ENCODE data around the gene ELMO1.

ELMO1 gene

DNA sequence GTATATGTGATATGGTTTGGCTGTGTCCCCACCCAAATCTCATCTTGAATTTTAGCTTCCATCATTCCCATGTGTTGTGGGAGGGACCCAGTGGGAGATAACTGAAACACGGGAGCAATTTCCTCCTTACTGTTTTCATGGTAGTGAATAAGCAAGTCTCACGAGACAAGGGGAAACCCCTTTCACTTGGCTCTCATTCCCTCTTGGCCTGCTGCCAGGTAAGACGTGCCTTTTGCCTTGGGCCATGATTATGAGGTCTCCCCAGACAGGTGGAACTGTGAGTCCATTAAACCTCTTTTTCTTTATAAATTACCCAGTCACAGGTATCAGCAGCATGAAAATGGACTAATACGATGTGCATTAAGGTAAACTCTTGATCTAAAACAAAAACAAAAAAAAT lies 367.2 kb downstream of the ELMO1 start:
- peak; percentile 22 for DNase-seq

DNA sequence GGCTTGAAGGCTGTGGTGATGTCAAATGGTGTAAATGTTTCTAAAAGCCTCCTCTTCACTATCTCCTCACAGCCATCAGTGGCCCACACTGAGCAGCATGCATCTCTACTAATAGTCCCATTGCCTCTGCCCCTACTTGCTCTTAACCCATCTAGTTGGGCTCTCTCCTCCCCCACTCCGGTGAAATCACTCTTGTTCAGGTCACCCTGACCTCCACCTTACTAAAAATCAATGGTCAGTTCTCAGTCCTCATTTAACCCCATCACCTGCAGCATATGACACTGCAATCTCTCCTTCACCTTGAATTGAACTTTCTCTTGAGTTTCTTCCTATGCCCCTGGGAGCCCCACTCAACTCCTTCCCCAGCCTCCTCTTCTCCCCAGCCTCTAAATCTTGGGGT lies 369.2 kb downstream of the ELMO1 start:
- no peak for DNase-seq

DNA sequence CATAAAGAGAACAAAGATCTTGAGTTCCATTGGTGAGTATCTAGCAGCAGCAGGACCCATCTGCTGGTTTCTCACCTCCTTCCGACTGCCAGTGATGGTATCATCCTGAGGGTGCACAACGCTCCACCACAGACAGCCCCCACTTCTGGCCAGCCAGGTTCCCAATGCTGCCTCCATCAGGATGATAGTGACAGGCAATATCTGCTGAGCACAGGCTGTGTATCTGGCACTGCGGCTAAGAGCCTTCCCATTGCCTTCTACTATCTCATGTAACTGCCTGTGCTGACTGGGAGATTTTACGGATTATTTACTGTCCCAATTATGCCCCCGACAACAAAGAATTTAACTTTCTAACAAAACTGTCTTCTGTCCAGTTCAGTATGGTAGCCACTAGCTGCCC lies 372.0 kb downstream of the ELMO1 start:
- no peak for DNase-seq

DNA sequence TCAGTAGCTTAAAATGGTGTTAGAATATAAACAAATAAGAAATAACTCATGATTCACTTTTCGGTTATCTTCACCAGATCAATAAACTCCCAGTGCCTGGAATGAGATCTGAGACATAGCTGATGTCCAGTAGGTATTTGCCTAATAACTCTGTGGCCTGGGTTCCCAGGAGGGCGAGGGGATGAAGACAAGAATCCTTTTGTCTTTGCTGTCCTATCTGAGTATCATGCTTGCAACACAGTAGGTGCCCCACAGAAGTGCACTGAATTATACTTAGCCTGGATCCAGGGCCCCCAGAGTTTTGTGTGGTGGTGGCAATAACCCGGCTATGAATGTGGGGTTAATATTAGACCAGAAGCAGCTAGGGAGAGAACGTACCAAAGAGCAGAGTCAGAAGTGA lies 374.3 kb downstream of the ELMO1 start:
- no peak for DNase-seq

DNA sequence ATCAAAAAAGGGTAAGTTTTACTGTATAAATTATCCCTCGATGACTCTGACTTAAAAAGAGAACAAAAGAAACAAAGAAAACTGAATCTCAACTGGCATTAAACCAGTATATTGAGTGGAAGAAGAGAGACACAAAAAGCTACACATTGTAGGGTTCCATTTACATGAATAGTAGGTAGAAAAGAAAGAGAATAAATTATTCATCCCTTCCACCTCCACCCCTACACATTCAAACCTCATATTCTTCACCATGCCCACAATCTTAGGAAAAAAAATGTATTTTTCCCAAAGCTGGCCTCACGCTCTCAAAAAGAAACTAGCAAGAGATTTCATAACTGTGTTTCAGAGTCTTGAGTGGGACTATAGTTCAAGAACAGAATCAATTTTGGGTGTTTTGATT lies 377.5 kb downstream of the ELMO1 start:
- no peak for DNase-seq

DNA sequence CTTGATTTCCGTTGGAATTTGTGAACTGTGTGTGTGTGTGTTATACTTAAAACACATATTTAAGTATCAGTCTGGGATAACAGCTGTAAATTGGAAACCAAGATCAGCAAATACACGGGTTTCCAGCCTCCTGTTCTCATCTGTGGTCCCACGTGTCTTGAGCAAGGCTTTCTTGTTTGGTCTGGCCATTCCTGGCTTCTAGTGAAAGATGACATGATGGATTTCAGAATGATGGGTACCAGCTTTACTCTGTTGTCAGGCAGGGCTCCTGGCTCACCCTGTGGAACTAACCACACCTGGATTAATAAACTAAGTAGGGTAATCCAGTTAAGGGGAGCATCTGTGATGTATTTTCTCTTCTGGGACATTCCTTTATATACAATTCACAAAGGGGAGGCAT lies 378.2 kb downstream of the ELMO1 start:
- no peak for DNase-seq

DNA sequence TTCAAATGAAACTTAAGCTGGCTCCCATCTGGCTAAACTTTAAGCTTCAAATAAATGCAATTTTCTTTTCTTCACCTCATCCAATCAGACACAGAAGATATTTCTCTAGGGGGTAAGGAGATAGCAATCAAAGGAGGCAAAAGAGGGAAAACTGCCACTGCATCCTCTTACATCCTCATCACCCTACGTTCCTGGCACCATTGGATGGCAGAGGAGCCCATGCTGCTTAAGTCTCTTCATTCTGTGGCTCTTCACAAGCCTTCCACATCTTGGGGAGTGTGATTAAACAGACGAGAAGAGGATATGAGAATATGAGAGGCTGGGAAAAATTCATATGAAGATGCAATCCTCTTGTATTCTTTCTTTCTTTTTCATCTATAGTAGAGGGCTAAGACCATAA lies 378.6 kb downstream of the ELMO1 start:
- DNase-seq = no peak

DNA sequence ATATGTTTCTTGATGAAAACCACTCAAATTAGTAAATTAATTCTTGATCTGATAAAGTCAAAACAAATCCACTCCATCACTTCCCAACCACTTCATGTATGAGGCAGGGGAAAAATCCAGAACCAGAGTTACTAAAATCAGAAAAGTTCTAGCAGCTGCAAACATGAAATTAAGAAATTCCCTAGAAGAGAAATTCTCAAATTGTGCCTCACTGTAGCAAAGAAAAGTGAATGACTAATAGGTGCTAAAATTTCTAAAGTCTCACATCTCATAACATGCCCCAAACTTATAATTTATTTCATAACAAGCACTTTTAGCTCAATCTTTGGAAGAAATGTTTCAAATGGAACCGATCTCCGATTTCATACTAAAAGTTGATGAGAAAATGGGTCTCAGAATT lies 379.3 kb downstream of the ELMO1 start:
- no peak for DNase-seq

DNA sequence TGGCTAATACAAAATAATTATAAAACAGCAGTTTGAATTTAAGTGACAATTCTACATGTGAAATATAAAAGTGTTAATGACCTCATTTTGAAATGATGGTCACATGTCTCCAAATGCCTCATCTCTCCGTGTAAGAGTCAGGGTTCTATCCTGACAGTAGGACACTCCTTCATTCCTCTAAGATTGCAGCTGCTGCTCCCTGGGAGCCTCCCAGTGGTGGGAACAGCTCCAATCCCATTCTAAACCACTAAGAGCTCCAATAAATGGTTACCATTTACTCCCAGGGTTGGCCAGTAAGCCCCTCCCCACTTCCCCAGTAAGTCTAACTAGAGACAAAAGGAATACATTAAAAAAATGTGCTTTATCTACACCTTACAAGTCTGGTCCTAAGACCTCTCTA lies 379.8 kb downstream of the ELMO1 start:
- no peak for DNase-seq

DNA sequence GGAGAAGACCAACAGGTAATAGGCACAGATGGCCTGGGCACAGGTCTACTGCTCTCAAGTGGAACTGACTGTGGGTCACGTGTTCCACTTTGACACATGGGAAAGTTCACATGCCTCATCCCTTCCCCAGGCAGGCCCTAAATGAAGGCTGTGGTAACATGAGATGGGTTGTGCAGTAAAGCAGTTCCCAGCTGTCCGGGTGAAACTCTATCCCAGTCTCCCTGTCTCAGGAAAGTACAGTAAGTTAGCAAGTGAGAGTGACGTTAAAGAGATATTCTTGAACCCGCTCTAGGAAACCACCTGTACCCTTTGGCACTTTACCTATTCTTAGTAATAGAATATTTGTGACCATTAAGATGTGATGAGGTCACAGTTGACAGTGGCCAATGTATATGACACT lies 380.6 kb downstream of the ELMO1 start:
- no peak for DNase-seq

DNA sequence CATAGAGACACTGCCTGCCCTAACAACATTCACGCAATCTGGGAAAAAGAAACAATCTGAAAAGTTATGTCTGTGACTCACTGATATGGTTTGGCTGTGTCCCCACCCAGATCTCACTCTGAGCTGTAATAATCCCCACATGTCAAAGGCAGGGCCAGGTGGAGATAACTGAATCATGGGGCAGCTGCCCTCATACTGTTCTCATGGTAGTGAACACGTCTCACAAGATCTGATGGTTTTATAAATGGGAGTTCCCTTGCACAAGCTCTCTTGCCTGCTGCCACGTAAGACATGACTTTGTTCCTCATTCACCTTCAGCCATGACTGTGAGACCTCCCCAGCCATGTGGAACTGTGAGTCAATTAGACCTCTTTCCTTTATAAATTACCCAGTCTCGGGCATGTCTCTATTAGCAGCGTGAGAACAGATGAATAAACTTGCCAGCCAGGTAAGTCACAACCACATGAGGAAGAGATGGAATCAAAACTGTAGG lies 382.8 kb downstream of the ELMO1 start:
- no peak for DNase-seq

DNA sequence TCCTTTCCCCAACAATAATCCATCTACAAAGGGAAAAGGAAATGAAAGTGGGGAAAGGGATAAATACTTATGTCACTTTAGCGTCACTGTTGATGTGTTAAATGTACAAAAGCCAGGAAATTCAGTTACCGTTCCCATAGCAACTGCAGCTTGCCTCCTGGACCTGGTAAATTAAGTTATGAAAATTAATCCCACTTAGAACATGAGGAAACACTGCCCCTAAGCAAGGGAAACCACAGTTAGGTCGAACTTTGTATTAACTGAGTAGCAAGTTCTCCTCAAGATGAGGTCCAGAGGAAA lies 386.2 kb downstream of the ELMO1 start:
- DNase-seq = no peak

DNA sequence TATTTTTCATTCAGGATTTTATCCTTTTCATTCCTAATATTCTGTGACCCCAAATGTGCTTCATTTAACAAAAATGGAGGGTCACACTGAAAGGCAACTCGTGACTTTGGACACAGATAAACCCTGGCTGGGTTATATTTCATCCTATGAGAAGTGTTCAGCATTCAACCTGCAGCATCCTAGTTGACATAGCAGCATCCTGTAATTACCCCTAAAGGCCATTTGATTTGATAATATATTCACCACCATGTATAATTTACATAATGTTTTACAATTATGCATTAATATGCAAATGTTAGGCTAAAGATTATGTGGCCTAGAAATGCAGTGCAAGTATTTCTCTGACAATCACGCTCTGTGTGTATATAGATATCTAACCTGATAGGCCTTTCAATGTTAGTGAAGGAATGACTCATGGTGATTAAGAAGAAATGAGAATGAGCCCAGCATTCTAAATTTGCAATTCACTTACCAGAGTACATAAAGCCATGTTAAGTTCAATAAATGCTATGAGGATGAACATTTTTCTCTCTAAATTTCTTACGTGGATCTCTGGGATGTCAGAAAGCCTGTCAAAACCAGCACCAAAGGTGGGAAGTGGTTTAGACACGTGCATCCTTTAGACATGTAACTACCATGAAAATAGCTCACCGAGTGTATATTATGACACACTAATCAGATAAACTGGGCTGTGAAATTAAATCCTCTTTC lies 386.7 kb downstream of the ELMO1 start:
- no peak for DNase-seq

DNA sequence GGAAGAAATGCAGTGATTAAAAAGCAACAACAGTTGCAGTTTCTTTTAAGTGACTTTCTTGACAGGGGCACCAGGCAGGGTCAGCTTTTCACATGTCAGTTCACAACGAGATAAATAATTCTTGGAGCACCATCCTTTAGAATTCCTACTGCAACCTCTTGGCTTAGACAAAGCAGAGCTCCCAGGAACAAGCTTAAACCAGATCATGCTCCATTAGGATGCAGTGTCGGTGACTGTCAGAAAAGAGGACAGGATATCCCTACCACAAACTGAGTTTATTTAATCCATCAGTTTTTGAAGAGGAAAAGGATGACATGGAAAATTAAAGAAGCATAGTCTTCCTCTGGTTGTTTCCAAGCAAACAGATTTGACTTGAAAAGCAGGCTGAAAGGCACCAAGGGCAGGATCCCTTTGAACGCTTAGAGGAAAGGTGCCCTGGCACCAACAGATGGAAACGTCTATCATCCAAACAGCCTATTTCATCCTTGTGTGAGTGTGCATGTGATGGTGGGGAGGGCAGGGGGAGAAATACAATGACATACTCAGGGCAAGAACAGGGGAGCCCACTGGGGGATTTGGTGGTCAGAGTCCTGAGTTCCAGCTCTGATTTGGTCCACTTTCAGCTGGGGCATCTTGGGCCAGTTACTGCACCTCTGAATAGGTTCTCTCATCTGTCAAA lies 392.3 kb downstream of the ELMO1 start:
- no peak for DNase-seq

DNA sequence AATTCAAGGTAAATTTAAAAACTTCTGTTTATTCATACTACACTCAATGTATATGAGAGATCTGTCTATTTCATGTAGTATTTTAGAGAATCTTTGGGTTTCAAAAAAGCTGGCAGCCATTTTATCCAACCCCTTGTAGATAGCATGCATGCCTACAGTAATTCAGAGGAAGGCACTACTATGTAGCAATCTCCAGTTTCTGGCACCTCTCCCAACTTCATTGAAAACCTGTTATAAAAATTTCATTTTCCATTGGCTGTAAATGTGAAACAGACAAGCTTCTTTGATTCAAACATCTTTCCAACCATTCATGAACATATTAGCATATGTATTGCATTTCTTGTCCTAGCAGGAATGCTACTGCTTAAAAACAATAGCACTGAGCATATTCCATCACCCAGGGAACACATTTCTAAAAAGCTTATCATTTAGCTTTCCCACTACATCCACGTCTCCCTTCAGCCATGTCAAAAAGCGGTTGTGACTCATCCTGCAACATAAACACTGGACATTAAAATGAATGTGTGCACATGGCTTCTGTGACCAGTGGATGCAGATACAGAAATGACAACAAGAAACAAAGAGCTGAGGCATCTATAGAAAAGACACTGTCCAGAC lies 393.9 kb downstream of the ELMO1 start:
- DNase-seq = no peak

DNA sequence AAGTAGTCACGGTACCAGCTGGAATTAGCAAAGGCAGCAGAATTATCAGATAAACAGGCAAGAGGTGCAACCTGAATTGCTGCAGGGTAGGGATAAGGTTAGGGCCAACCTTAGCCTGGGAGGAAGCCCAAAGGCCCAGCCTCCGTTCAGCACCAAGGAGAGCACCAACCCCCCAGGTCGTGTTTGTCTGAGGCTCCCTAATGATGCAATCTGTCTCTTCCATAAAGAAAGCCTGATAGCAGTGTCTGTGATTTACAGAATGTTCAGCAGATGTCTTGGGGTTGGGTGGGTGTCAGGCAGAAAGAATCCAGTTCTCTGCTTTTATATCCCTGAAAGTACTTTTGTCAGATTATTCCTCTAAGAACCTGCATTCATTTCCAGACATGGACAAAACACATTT lies 396.0 kb downstream of the ELMO1 start:
- no peak for DNase-seq

DNA sequence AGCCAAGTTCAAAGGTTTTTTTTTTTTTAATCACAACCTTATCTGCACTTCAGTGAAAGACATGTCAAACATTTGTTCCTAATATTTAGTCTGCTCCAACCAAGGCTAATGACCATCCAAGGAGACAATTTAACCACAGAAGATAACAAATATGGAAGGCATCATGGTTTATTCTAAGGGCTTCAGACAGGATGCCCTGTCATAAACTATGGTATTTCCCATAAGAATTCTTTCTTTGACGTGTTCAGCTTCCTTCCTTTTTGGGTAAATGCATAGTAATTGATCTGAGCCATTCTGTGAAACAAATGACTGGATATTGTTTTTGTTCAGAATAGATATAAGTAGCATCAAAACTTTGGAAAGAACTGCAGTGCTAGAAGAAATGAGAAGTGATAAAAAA lies 397.9 kb downstream of the ELMO1 start:
- DNase-seq = no peak

DNA sequence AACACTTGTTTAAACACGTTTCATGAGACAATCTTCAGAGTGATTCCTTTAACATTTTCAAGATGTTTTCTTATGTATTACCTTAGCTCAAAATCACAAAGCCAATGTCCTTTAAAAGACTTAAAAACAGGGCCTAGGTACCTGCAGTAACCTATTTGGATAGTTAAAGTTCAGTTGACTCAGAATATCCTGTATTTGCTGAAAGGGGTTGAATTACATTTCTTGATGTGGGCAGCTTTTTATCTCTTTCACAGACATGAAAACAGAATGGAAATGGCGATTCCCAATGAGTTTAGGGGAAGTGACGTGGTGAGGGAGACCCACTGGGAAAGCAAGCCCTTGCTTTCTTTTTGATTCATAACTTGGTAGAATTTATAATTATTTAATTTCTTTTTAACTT lies 400.0 kb downstream of the ELMO1 start:
- no peak for DNase-seq

DNA sequence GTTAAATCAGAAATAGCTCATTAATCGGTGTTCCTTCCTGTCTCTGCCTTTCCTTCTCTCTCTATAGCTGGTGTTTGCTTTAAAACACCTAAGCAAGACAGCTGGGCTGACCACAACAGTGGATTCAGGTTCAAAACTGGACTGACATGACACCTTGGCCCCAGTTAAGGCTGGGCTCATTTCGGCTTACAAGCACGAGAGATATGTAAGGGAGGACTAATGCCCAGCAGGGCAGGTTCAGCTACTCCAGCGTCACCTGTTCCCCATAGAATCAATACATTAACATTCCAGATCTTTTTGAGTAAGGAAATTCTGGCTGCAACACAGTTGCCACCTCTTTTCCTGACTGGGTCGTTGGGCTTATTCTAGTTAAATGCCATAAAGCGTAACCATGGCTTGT lies 401.4 kb downstream of the ELMO1 start:
- DNase-seq = no peak

DNA sequence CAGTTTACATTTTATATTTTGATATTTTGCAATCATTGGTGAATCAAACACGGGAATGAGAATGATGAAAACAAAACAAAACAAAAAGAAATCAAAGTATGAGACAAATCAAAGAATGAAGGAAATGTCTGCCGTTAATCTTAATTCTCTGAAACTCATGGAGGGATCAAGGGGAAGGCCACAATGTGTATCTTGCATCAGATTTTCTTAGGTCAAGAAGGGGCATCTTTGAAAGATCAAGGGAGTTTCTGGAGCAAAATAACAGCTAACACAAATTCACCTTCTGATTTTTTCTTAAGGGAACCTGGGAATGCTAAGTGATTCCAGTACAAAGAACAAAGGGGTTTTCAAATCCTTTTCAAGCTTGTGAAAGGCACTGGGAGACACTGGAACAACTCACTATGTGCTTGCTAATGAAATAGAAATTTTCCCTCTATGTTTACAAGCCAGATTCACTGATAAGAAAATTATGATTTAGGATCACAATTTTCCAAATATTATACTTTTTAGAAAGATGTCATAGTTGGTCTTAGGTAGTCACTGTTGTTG lies 402.1 kb downstream of the ELMO1 start:
- DNase-seq = no peak

DNA sequence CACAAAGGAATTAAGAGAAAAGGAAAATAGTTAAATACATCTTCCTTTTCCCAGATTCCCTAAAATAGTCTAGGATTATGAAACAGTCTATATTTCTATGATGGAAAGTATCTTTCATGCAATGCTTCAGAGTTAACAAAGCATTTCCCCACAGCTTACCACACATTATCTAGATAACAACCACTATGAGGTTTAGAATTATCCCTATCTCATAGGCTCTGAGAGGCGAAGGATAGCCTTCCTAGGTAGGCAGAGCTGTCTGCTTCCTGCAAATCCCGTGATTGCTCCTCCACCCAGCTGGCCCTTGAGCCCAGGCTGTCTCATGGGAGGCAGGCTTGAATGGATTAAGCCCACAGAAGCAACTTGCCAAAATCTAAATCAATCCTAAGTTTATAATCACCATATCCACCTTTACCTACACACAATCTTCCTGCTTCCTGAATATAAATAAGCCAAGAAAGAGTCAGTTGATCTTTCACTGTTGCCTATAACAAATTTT lies 402.9 kb downstream of the ELMO1 start:
- no peak for DNase-seq

DNA sequence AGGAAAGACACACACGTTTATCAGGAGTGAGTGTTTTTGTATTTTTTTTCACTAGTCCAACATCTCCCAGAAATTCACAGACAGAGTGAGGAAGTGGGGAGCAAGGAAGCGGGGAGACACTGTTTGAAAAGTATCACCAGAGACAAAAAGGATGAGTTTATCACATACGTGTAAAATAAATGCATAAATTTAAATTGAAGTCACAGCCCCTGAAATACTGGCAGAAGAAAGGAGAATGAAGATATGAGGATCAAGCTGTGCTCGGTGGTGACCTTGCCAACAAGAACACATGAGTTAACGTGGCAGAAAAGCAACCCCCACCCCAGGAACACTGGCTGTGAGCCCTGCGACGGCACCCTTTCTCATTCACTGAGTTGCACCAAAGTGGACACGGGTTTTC lies 407.2 kb downstream of the ELMO1 start:
- no peak for DNase-seq

DNA sequence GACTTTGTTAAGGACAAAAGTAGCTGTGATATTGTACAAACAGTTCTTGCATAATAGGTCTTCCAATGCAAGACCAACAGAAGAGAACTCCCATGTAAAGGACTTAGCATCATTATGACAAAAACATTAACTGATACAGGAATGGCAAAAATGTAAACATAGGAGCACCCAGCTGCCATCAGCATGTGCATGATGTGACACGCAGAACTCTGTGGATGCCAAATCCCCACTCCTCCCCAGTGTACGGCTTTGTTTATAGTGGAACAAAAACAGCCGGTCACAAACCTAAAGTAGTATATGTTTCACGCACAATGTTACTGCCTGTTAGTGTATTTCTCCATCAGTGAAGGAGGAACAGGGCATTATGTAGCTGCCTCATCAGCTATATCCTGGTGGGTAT lies 408.3 kb downstream of the ELMO1 start:
- DNase-seq = no peak

DNA sequence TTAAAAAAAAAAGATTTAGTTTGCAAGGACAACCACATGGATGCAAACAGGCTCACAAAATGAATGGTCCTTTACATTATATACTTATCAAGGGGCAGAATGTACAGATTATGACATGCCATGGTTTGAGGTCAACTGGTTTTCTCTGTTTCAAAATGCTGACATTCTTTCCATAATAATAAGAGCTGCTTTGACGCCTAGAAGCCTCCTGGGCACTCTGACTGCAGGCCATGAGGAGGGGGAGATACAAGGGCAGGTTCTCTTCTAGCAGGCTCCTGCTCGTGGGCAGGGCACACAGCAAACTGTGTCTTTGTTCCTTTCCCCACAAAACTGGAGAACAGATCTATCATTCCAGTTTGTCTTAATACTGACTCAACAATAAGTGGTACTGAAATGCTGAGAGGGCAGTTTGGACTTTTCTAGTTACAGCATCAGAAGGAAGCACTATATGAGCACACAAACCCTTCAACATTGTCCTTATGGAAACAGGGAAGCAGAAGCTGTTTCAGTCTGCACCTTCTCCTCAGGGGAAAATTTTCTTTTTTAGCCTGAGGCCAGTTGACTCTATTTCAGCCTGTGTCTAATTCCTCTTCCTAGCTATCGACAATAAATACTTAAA lies 409.4 kb downstream of the ELMO1 start:
- DNase-seq = no peak
